Vagina (tissue), 2 donors: ENCODE results near the gene SMAD5. TPM values are rescaled to one million over a fixed set of nuclear protein-coding genes. Genes with fewer than 3 reads are reported as not detected.

Source experiments
- DNase-seq, 2 donors: peaks; one replicate each; pipeline ENCODE4 v3.0.0-alpha.2; 2017; ENCODE audit errors: extremely low spot score in 2 of 2
- H3K27ac ChIP-seq: fragments of 200-600 bp; sonication (generic); one replicate; pipeline ENCODE4 v1.5.1; 2019
- H3K27me3 ChIP-seq: fragments of 200-600 bp; sonication (generic); one replicate; pipeline ENCODE4 v1.5.1; 2019
- H3K36me3 ChIP-seq, 2 donors: fragments of 200-600 bp; sonication (generic); one replicate each; pipeline ENCODE4 v1.5.1; 2017 to 2019
- H3K4me1 ChIP-seq: fragments of 200-600 bp; sonication (generic); one replicate; pipeline ENCODE4 v1.5.1; 2019
- H3K4me3 ChIP-seq, 2 donors: fragments of 200-600 bp; sonication (generic); 1 replicate in 1 of 2; 2 replicates in 1 of 2; pipeline ENCODE4 v1.5.1; 2016 to 2019
- H3K9me3 ChIP-seq: fragments of 200-600 bp; sonication (generic); one replicate; pipeline ENCODE4 v1.5.1; 2019
- CTCF ChIP-seq, 3 experiments: fragments of 450-650 bp in 2 of 3; fragments of 200-600 bp in 1 of 3; sonication (generic) in 1 of 3; IDR thresholded peaks; one replicate each; pipeline ENCODE4 v1.5.1; 2017 to 2019; ENCODE audit warnings: antibody characterized with exemption in 3 of 3, mild to moderate bottlenecking in 2 of 3, moderate library complexity in 2 of 3
- POLR2A ChIP-seq, 2 donors: fragments of 450-650 bp; IDR thresholded peaks; one replicate each; pipeline ENCODE4 v1.6.1; 2017; ENCODE audit warnings: antibody characterized with exemption in 2 of 2, mild to moderate bottlenecking in 2 of 2, moderate library complexity in 2 of 2
- POLR2AphosphoS5 ChIP-seq, 2 donors: sonication (generic); formaldehyde crosslinking; IDR thresholded peaks; one replicate each; pipeline ENCODE4 v1.9.0; 2017; ENCODE audit warnings: antibody characterized with exemption in 2 of 2, mild to moderate bottlenecking in 2 of 2, low read depth in 1 of 2; ENCODE audit not compliant: insufficient read depth in 1 of 2
- intact Hi-C: fragments of 100-400 bp; cut with DNase I; formaldehyde crosslinking; loops from one replicate; pipeline ENCODE4 v1.15.1; 2023
- total RNA-seq: library from RNA; depleted of rRNA; stranded (reverse); fragments of >200 nt; gene quantifications from one replicate; pipeline ENCODE4 v1.2.3, GENCODE V29; 2016

The SMAD5 gene
- total RNA-seq, 1 donor from 2014 or later, result 40.0 TPM

- no peaks in the 10 kb centered on the region for H3K27me3 ChIP-seq
- no peaks in the 10 kb centered on the region for H3K36me3 ChIP-seq
- TF ChIP-seq POLR2A (IDR thresholded peaks at IDR 0.05) (no peak), POLR2AphosphoS5 (IDR thresholded peaks at IDR 0.05; ENCODE audit: insufficient read depth in 1 of 2, low read depth in 1 of 2) (no peak), CTCF (IDR thresholded peaks at IDR 0.05) (no peak)
- DNase-seq, result no peak
- H3K27ac ChIP-seq, result no peak overlapping the region
- H3K4me3 ChIP-seq, result no peak overlapping the region
- H3K9me3 ChIP-seq, result no peaks in the 10 kb centered on the region
- peaks cover 1% of the 10 kb centered on the region for H3K4me1 ChIP-seq
- intact Hi-C loops, result no loop called here
Measured at GRCh38 chr5:136108766-136109165, 23.9 kb upstream of the SMAD5 start.

GRCh38 chr5:136109453-136110135, 23.1 kb upstream of the SMAD5 start:
- H3K4me1 ChIP-seq, result peaks cover 10% of the 10 kb centered on the region
- H3K27me3 ChIP-seq, result no peaks in the 10 kb centered on the region
- intact Hi-C loops, result no loop called here
- no peak overlapping the region for H3K27ac ChIP-seq
- no peak for DNase-seq
- no peaks in the 10 kb centered on the region for H3K36me3 ChIP-seq
- no peak overlapping the region for H3K4me3 ChIP-seq
- no peak for TF ChIP-seq POLR2AphosphoS5 (IDR thresholded peaks at IDR 0.05; ENCODE audit: insufficient read depth in 1 of 2, low read depth in 1 of 2)
- no peak for TF ChIP-seq CTCF (IDR thresholded peaks at IDR 0.05)
- no peak for TF ChIP-seq POLR2A (IDR thresholded peaks at IDR 0.05)
- H3K9me3 ChIP-seq, result no peaks in the 10 kb centered on the region

GRCh38 chr5:136113606-136114005, 19.0 kb upstream of the SMAD5 start:
- H3K9me3 ChIP-seq, result no peaks in the 10 kb centered on the region
- H3K4me3 ChIP-seq, result no peak overlapping the region
- no peaks in the 10 kb centered on the region for H3K36me3 ChIP-seq
- peaks cover 15% of the 10 kb centered on the region for H3K4me1 ChIP-seq
- TF ChIP-seq POLR2AphosphoS5 (IDR thresholded peaks at IDR 0.05; ENCODE audit: insufficient read depth in 1 of 2, low read depth in 1 of 2) (no peak), CTCF (IDR thresholded peaks at IDR 0.05) (no peak), POLR2A (IDR thresholded peaks at IDR 0.05) (no peak)
- H3K27me3 ChIP-seq, result no peaks in the 10 kb centered on the region
- no peak overlapping the region for H3K27ac ChIP-seq
- intact Hi-C loops, result no loop called here
- no peak for DNase-seq

GRCh38 chr5:136114414-136115125, 18.1 kb upstream of the SMAD5 start:
- Histone ChIP-seq H3K4me1 (peaks cover 15% of the 10 kb centered on the region), H3K36me3 (no peaks in the 10 kb centered on the region), H3K27ac (no peak overlapping the region), H3K4me3 (no peak overlapping the region), H3K27me3 (no peaks in the 10 kb centered on the region), H3K9me3 (no peaks in the 10 kb centered on the region)
- TF ChIP-seq POLR2A (IDR thresholded peaks at IDR 0.05) (no peak), CTCF (IDR thresholded peaks at IDR 0.05) (no peak), POLR2AphosphoS5 (IDR thresholded peaks at IDR 0.05; ENCODE audit: insufficient read depth in 1 of 2, low read depth in 1 of 2) (no peak)
- no peak for DNase-seq
- intact Hi-C loops, result no loop called here
